HG03066 (cell line): ENCODE results near the gene MYO1B.

ENCODE experiments used
- ATAC-seq: cut with Tn5 transposase; IDR thresholded peaks from one replicate; pipeline ENCODE4 v1.9.1; 2021; ENCODE audit warnings: low read depth; ENCODE audit not compliant: unreplicated experiment

Gene MYO1B

DNA sequence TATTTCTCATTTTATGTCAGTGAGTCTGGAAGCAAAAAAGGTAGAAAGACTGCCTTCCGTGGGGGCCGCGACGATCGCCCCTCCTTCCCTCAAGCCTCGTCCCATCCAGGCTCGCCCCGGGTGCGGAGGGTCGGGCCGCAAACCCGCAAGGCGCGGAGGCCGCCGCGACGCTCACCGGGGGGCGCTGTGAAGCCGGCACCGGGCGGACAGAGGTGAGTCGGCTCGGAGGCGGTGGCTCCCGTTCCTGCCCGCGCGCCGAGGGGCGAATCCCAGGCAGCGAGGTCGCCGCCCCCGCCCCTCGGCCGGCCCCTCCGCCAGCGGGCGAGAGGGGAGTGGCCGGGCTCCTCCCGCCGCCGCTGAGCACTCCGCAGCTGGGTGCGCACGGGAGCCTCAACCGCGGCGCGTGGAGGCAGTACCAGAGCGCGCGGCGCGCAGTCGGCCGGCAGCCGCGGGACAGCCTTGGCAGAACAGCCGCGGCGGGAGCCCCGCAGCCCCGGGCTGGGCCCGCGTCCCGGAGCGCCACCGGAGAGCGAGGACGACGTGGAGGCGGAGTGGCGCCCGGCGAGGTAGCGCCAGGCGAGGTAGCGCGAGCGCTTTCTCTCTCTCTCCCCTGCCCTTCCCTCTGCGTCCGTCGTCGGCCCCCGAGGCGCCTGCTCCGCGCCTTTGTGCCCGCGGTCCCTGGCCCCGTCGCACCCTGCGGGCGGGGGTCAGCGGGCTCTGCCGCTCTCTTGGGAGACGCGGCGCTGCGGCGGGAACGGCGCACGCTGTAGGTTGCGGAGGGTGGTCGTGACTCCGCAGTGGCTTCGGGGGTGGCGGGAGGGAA is at the start of gene MYO1B:
MYO1B (plus strand) TSS at position 359 of the 823 bp plus-strand sequence. CDS start 31,492 bp downstream, outside the sequence.
- peak; percentile 58 for ATAC-seq

DNA sequence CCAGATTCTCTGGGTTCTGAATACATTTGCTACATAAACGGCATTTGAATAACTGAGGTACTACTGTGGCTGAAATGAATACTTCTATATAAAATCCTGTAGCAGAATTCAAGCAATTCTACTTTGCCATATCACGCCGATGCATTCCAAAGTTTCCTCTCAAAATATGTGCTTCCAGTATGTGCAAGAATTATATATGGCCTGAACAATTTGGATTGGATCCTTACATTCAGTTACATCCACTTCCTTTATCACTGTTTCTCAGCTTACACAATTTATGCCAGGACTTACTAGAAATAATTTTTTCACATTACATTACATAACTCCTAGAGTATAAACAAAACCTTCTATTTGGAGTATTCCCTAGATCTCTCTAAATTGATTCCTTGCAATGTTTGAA is 48.1 kb upstream of the MYO1B start:
- no peak for ATAC-seq

DNA sequence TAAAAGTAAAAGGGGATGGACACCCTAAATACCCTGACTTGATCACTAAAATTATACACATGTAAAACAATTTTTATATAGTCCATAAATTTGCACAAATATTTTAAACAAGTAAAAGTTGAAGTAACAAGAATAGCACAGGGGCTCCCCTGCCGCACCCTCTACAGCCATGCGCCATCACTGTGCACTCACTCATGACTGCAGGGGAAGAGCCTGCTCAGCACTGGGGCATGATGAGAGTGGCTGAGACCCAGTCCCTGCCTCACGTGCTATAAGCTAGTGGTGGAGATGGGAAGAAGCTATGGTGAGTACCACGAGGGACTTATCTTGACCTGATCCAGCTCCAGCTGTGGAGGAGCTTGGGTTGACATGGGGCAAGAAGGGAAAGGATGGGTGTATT is 46.9 kb upstream of the MYO1B start:
- ATAC-seq, result no peak

DNA sequence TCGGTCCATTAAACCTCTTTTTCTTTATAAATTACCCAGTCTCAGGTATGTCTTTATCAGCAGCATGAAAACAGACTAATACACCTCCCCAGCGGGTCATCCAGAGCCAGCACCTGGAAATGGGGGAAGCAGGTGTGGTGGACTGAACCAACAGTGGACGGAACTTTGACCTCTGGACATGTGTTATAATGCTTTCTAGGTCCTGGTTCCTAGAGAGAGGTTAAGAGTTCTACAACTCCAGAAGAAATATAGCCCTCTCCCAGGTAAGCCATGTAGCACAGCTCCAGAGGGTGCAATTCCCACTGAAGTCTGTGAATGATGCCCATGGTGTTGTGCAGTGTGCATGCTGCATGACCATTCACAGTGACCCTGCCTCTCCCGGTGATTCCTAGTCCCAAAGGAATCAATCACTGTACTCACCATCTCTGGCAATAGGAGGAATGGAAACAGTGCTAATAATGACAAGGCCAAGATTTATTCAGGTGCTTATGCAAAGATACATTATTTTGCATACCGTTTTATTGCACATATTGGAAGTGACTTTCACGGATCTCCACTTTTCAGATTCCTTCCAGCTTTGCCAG is 45.2 kb upstream of the MYO1B start:
- ATAC-seq, result no peak

DNA sequence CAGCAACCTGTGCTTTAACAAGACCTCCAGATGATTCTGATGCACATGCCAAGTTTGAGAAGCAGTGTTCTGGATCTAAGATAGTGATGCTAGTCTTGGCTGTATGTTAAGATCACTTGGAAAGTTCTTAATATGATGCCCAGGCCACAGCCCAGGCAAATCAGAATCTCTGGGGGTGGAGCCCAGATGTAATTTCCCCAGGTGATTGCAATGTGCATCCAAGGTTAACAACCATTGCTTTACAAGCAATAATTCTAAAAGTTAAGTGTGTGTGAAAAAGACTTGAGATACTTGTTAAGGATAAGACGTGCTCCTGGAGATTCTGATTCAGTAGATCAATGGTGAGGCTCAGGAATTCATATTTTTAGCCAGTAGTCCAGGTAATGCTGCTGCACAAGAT is 44.3 kb upstream of the MYO1B start:
- ATAC-seq, result no peak

DNA sequence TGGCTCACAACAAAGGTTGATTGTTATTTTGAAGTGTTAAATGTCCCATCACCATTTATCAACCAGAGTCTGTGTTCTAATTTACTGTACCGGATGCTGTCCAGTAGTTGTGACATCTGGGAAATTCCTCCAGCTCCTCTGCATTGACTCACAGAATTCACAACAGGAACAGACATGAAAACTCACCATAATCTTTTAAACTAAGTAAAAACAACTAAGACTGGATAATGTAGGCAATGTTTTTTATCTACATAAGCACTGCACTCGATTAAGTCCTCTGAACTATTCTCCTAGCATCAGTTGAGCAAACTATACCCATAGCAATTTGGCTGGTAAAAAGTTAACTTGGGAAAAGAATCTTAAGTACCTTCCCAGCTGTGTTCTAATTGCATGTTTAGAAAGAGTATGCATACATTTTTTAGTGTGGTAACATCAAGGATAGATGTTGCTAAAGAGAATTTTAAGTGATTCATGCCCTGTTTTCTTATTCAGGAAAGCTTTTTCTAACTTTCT is 42.9 kb upstream of the MYO1B start:
- no peak for ATAC-seq

DNA sequence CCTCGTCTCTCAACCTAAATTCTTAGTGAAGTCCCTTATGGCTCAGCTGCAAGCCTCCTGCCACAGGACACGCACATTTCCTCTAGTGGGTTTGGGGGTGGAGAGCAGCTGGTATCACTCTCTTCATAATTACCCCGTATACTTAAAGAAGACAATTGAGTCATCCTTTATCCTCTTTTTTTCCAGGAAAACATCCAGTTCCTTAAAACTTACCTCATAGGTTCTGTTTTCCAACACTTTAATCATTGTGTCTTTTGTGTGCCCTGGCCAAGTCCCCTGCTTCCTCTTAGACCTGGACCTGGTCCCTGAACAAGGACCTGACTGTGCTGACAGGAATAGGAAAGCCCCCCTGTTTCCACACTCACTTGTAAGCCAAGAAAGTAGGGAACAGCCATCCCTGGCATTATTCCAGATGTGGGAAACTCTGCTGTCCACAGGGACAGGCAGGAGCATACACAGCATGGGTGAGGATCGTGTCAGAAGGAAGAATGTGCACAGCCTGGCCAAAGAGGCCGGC is 42.3 kb upstream of the MYO1B start:
- ATAC-seq, result no peak

DNA sequence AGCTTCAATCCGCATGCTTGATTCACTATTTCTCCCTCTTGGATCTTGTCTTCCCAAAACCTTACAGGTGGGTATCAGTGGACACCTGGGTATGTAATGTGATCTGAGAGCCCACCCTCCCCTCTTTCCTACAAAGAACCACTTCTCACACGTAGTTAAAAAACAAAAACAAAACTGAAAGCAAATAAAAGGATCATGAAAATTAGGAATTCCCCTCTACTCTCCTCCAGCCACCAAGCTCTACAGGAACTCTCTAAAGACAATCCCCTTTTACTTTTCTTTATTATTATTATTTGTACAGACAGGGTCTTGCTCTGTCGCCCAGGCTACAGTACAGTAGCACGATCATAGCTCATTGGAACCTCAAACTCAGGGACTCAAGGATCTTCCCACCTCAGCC is 40.8 kb upstream of the MYO1B start:
- ATAC-seq, result no peak

DNA sequence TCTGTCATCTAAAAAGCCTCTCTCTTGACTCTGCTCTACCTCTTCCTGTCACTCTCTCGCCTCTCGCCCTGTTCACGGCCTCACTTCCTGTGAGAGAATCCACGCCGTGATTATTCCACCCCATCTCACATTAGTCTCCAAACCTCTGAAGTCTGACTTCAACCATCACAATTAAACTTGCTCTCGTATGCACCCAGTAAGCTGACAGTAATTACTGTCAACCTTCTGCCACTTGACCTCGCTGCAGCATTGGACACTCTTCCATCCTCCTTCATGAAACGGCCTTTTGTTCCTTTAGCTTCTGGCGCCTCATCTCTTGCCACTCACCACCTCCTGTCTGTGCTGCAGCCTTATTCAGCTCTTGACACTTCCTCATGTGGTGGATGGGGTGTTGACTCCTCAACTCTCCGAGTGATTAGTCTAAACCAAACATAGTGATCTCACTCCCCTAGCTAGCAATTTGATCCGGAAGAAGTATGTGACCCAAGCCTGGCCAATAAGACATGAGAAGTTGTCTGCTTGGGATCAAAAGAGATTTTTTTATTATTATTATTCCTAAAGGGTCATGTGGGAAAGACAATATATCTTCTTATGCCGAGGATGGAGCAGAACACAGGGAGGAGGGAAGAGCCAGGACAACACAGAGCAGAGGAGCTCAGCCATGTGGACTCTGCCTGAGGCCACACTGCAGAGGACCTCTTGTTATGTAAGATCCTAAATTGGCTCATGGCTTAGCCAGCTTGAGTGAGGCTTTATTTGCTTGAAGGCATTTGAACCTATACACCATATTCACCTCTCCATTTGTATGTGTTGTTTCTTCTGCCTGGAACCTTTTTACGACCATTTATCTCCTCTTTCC is 38.4 kb upstream of the MYO1B start:
- no peak for ATAC-seq

DNA sequence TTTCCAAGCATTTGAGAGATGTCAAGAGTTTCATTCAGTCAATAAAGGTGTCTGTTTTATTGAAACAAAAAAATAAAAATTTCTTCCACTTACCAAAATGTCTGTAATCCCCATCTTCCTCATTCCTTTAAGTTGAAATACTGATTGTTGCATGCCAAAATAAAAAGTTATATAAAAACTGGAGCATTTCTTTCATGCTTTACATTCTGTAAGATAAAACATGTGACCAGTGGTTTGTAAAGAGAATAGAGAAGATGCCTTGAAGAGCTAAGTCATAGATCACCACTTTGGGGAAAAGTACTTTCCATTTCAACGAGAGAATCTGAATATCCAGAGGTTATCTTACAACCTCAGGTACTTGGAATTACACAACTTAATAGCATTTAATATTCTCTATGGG is 35.9 kb upstream of the MYO1B start:
- ATAC-seq, result no peak

DNA sequence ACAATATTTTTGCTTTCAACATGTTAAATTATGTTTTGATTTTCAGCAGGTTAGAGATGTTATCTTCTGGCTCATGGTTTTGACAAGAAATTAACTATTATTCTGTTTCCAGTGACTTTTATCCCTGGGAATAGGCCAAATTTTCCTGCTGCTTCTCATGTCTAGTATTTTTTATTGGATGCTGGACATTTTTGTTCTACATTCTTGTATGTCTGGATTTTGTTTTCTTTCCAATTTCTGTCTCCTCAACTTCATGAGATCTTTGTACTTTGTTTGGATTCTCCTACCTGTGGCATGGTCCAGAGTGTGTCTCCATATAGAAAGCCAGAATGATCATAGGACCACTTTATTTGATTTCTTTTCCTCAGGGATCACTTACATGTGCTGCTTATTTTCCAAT is 33.1 kb upstream of the MYO1B start:
- ATAC-seq, result no peak

DNA sequence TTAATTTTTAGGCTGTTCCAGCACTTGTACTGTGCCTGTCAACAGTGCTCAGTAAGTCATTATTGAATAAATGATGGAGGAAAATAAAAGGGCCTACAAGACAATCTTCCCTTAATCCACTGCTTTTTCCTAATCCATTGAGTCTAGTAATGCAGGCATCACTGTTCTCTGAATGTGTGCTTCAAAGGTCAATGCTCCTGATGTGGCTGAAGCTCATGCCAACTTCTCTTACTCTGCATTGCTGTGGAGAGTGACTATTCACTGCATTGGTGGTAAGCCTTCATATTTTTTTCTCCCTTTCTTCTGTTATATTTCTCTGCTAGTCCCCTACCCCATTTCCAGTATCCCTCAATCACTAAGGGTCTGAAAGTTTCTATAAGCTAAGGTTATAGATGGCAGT is 31.9 kb upstream of the MYO1B start:
- no peak for ATAC-seq

DNA sequence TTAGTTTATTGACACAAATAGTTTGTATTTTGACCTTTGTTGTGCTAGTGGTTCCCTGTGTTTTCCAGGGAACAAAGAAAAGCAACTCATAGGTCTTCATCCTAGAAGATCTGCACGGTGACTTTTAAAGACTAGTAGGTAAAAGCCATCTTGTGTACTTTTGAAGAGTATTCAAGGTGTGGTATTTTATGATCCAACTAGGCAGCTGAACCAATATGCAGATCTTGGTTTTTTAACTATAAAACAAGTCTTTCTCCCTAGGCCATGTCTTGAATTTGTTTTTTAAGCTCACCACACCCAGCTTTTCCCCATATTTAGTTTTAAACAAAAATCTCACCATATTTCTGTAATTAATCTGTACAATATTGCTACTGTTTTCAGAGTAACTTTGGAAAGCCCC is 30.0 kb upstream of the MYO1B start:
- ATAC-seq, result no peak

DNA sequence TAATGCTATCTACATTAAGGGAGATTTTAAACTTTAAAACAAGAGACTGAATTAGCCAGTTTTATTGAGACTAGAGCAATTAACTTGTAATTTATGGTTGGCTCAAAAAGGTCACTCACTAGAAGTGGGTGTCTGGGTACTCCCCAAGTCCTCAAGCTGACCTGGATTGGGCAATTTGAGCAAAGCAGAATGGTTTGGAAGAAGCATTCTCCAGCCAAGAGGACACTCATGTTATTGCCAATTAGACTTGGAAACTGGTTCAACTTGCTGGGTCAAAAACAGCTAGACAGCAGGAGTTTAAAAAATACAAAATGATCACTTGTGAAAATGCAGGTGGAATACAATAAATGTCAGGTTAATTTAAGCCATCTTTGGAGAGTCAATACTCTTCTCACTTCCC is 29.5 kb upstream of the MYO1B start:
- ATAC-seq, result no peak

DNA sequence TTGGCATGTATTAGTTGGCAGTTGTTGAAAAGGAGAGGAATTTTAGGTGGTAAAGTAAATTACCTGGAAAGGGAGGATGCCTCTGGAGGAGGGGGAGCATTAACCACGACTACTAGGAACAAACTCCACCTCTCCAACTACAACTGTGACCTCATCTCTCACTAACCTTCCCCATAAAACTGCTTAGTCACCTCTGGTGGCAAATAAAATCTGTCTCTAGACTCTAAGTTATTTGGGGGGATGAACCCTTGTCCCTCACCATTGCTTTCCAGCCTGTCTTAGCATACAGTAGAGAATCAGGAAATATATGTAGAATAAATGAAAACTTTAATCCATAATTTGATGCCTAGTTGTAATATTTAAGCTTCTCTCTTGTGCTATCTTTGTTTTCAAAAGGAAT is 27.6 kb upstream of the MYO1B start:
- ATAC-seq, result no peak

DNA sequence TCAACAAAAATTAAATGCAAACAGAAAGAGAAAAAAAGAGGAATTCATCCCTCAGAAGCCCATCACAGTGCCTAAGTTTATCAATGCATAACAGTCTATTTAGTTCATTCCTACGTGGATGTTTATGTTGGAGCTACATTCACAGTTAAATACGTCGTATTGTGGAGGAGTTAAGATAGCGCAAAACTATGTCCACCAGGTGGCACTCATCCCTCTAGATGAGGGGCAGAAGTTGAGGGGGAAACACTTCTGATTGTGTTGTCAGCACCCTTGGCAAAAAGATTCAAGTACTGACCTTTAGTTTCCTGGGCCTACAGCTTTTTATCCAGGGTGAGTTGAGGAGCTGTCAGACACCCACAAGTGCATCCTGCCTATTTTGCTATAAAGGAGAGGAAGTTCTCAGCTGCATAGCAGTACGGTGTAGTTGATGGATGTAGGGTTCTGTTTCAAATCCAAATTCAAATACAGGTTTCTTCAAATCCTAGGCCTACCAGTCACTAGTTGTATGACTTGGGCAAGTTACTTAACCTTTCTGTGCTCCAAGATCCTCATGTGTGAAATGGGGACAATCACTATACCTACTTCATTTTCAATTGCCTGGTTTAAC is 26.8 kb upstream of the MYO1B start:
- no peak for ATAC-seq

DNA sequence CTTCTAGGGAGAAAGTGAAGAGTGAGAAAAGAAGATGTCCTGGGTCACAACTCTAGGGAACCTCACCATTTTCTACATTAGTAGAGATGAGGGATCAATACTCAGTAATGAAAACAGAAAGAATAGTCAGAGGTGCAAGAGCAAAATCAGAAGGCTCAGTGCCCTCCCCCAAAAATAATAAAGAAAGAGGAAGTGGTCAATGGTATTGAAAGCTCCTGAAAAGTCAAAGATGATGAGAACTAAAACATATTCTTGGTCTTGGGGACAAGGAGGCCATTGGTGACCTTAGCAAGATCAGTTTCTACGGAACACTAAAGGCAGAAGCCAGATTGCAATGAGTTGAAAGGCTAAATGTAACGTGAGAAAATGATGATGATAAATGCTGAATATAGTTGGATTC is 24.5 kb upstream of the MYO1B start:
- ATAC-seq, result peak; percentile 55

DNA sequence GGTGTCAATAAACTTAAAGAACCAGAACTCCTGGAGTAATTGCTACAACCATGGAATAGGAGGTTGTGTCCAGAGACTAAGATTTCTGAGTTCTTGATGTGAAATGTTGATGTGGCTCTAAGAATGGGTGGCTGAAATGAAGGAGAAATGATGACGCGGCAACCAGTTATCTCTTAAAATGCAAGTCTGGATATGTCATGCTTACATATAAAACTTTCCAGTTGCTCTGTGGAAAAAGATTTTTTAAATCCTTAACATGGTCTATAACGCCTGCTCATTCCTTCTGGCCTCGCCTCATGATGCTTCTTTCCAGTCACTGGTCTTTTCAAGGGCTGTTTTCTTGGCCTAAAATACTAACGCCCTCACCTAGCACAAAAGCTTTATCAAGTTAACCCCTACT is 23.5 kb upstream of the MYO1B start:
- no peak for ATAC-seq

DNA sequence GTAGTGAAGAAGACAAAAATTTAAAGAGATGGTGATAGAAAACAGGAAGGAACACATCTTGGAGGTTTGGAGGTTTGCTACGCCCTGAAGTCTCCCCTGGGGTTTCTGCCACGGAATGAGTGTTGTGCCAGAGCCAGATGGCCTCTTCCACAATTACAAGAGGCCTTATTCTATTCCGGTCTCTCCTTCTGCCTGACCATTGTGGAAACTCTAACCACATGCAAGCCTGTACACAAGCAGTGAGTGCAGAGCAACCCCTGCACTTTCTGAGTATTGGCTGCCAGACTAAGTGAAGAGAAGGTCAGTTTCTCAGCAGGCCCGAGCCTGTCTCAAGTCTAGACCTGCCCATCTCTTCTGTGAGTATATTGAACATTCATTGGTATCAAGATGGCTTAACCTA is 22.7 kb upstream of the MYO1B start:
- peak; percentile 65 for ATAC-seq

DNA sequence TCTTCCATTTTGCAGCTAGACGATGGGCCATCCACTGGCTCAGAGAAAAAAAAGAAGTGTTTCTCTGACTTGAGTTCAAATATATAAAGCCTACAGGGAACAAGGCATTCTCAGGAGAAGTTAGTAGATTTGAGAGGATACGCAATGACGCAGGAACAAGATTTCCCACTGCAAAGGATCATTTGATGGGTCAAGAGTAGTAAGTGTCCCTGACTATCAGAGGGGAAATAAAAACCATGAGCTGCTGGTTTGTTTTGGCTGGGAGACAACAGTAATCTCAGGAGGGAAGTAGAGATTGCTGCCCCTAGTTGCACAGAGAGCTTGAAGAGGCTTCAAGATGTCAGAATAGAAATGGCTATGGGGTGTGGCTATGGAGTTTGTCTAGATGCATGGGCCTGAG is 22.3 kb upstream of the MYO1B start:
- no peak for ATAC-seq

DNA sequence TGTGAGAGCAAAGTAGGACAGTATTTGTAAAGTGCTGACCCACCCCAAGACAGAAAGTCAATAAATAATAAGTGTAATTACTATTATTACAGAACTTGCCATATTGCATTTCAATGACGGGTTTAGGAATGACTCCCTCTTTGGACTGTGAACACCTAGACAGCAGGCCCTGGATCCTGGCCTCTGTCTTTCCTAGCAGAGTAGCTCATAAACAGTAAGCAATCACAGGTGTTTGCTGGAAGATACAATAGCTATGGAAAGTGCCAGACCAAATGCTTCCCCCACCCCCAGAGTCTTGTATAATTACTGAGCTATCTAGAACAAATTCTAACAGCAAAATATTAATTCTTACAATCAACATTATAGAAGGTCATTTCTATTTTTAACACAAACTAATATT is 20.1 kb upstream of the MYO1B start:
- ATAC-seq, result no peak
